GM23338 (cell line): ENCODE data around the gene GDAP2. TPM values are rescaled to one million over a fixed set of nuclear protein-coding genes. Genes with fewer than 3 reads are reported as not detected.

Source experiments
- ATAC-seq: fragments of 200-7000 bp; cut with Tn5 transposase; 3 replicates; pipeline ENCODE4 v1.9.1; 2020
- DNase-seq: peaks from one replicate; pipeline ENCODE4 v3.0.0-alpha.2; 2015; ENCODE audit warnings: low spot score
- H2AFZ ChIP-seq: fragments of 200-600 bp; sonication (generic); 2 replicates; pipeline ENCODE4 v1.8.0; 2016; ENCODE audit warnings: antibody characterized with exemption, mild to moderate bottlenecking, moderate library complexity
- H3F3A ChIP-seq: fragments of 200-600 bp; sonication (generic); replicated peaks from 2 replicates; pipeline ENCODE4 v1.8.0; 2017; ENCODE audit warnings: antibody characterized with exemption, mixed run types, low read depth
- H3K27ac ChIP-seq: fragments of 200-600 bp; sonication (generic); 2 replicates; pipeline ENCODE4 v1.6.1; 2016; ENCODE audit warnings: low read depth
- H3K27me3 ChIP-seq: fragments of 200-600 bp; sonication (generic); 2 replicates; pipeline ENCODE4 v1.8.0; 2016; ENCODE audit warnings: mild to moderate bottlenecking, mixed run types, moderate library complexity; ENCODE audit not compliant: insufficient read depth
- H3K36me3 ChIP-seq: fragments of 200-600 bp; sonication (generic); 2 replicates; pipeline ENCODE4 v1.8.0; 2016; ENCODE audit warnings: mild to moderate bottlenecking; ENCODE audit not compliant: insufficient read depth
- H3K4me1 ChIP-seq: fragments of 200-600 bp; sonication (generic); 2 replicates; pipeline ENCODE4 v1.8.0; 2016; ENCODE audit warnings: mild to moderate bottlenecking, moderate library complexity; ENCODE audit not compliant: insufficient read depth
- H3K4me2 ChIP-seq: fragments of 200-600 bp; sonication (generic); 2 replicates; pipeline ENCODE4 v1.7.1; 2017; ENCODE audit warnings: mixed run types
- H3K4me3 ChIP-seq: fragments of 200-600 bp; sonication (generic); 2 replicates; pipeline ENCODE4 v1.6.1; 2016; ENCODE audit warnings: mixed run types
- H3K79me2 ChIP-seq: fragments of 200-600 bp; sonication (generic); replicated peaks from 2 replicates; pipeline ENCODE4 v1.8.0; 2017; ENCODE audit warnings: mild to moderate bottlenecking; ENCODE audit not compliant: insufficient read depth
- H3K9me2 ChIP-seq: fragments of 200-600 bp; sonication (generic); 2 replicates; pipeline ENCODE4 v1.8.0; 2017; ENCODE audit not compliant: insufficient read depth
- H4K20me1 ChIP-seq: fragments of 200-600 bp; sonication (generic); replicated peaks from 2 replicates; pipeline ENCODE4 v1.8.0; 2017; ENCODE audit warnings: mild to moderate bottlenecking; ENCODE audit not compliant: insufficient read depth
- H3K27ac Mint-ChIP-seq: 2 replicates; pipeline ENCODE4 v1.8.0; 2020; ENCODE audit warnings: inconsistent platforms, mild to moderate bottlenecking, moderate library complexity, mixed read lengths
- H3K27me3 Mint-ChIP-seq: 3 replicates; pipeline ENCODE4 v1.8.0; 2022; ENCODE audit warnings: low read depth, mild to moderate bottlenecking, moderate library complexity, mixed read lengths, inconsistent platforms; ENCODE audit not compliant: insufficient read depth, poor library complexity
- H3K36me3 Mint-ChIP-seq: 3 replicates; pipeline ENCODE4 v1.8.0; 2021; ENCODE audit warnings: low read depth, mild to moderate bottlenecking, inconsistent platforms, moderate library complexity, mixed read lengths
- H3K4me1 Mint-ChIP-seq: 3 replicates; pipeline ENCODE4 v1.8.0; 2020; ENCODE audit warnings: mild to moderate bottlenecking, inconsistent platforms, mixed read lengths
- H3K4me3 Mint-ChIP-seq: 3 replicates; pipeline ENCODE4 v1.8.0; 2021; ENCODE audit warnings: moderate library complexity, mild to moderate bottlenecking, inconsistent platforms, mixed read lengths
- H3K9me3 Mint-ChIP-seq: 3 replicates; pipeline ENCODE4 v1.8.0; 2020; ENCODE audit warnings: moderate library complexity, mild to moderate bottlenecking, inconsistent platforms, mixed read lengths
- CREB1 ChIP-seq: fragments of 250-450 bp; sonication (Bioruptor Pico); IDR thresholded peaks from 2 replicates; pipeline ENCODE4 v1.5.0; 2020; ENCODE audit warnings: low read depth, mild to moderate bottlenecking, moderate library complexity
- CTCF ChIP-seq, 2 experiments: fragments of 200-600 bp in 1 of 2; sonication (generic) in 1 of 2; conservative IDR thresholded peaks; 2 replicates each; pipeline versions ENCODE4 v1.5.1 to v1.6.1; 2016 to 2017; ENCODE audit warnings: antibody characterized with exemption in 2 of 2, low read depth in 2 of 2, mild to moderate bottlenecking in 2 of 2, moderate library complexity in 1 of 2
- ETS1 ChIP-seq: IDR thresholded peaks from 2 replicates; pipeline ENCODE4 v1.6.1; 2016; ENCODE audit warnings: antibody characterized with exemption
- EZH2 ChIP-seq: fragments of 200-600 bp; sonication (generic); IDR thresholded peaks from one replicate; pipeline ENCODE4 v1.8.0; 2017; ENCODE audit warnings: antibody characterized with exemption, mild to moderate bottlenecking, low read depth; ENCODE audit not compliant: unreplicated experiment
- EZH2phosphoT487 ChIP-seq: fragments of 200-600 bp; sonication (generic); IDR thresholded peaks from one replicate; pipeline ENCODE4 v1.8.1; 2018; ENCODE audit warnings: antibody characterized with exemption; ENCODE audit not compliant: unreplicated experiment
- JUNB ChIP-seq: IDR thresholded peaks from one replicate; pipeline ENCODE4 v1.6.1; 2016; ENCODE audit warnings: antibody characterized with exemption; ENCODE audit not compliant: unreplicated experiment
- NANOG ChIP-seq: IDR thresholded peaks from 2 replicates; pipeline ENCODE4 v1.6.1; 2016; ENCODE audit warnings: antibody characterized with exemption, borderline replicate concordance
- POLR2AphosphoS5 ChIP-seq: IDR thresholded peaks from 2 replicates; pipeline ENCODE4 v1.6.1; 2016; ENCODE audit warnings: antibody characterized with exemption, low read depth
- REST ChIP-seq: IDR thresholded peaks from one replicate; pipeline ENCODE4 v1.6.1; 2018; ENCODE audit warnings: antibody characterized with exemption; ENCODE audit not compliant: unreplicated experiment
- STAT1 ChIP-seq: IDR thresholded peaks from one replicate; pipeline ENCODE4 v1.6.1; 2016; ENCODE audit warnings: antibody characterized with exemption; ENCODE audit not compliant: unreplicated experiment
- ZNF114 ChIP-seq: fragments of 250-450 bp; sonication (Bioruptor Pico); IDR thresholded peaks from 2 replicates; pipeline ENCODE4 v1.5.0; 2020; ENCODE audit warnings: mild to moderate bottlenecking, moderate library complexity
- ZNF331 ChIP-seq: fragments of 250-450 bp; sonication (Bioruptor Pico); IDR thresholded peaks from 2 replicates; pipeline ENCODE4 v1.5.0; 2020; ENCODE audit warnings: low read depth, mild to moderate bottlenecking, moderate library complexity
- polyA plus RNA-seq: library from polyadenylated mRNA; unstranded; fragments of >200 nt; fragmentation: Nextera tagmentation; extraction: Ambion mirVana; gene quantifications from 2 replicates; pipeline ENCODE4 v1.2.1, GENCODE V29; 2016
- total RNA-seq: library from RNA; depleted of rRNA; stranded (reverse); fragments of >200 nt; shearing (Covaris generic); gene quantifications from 2 replicates; pipeline ENCODE4 v1.2.3, GENCODE V29; 2014
- TF ChIP-seq, protein P1 (sequence below): fragments of 250-450 bp; sonication (Bioruptor Pico); IDR thresholded peaks from 2 replicates; pipeline ENCODE4 v1.5.0; 2020; ENCODE audit warnings: mild to moderate bottlenecking, moderate library complexity

The GDAP2 gene
- total and polyA plus RNA-seq, 2 experiments from 2014 or later, result 10.7 to 24.5 TPM

DNA sequence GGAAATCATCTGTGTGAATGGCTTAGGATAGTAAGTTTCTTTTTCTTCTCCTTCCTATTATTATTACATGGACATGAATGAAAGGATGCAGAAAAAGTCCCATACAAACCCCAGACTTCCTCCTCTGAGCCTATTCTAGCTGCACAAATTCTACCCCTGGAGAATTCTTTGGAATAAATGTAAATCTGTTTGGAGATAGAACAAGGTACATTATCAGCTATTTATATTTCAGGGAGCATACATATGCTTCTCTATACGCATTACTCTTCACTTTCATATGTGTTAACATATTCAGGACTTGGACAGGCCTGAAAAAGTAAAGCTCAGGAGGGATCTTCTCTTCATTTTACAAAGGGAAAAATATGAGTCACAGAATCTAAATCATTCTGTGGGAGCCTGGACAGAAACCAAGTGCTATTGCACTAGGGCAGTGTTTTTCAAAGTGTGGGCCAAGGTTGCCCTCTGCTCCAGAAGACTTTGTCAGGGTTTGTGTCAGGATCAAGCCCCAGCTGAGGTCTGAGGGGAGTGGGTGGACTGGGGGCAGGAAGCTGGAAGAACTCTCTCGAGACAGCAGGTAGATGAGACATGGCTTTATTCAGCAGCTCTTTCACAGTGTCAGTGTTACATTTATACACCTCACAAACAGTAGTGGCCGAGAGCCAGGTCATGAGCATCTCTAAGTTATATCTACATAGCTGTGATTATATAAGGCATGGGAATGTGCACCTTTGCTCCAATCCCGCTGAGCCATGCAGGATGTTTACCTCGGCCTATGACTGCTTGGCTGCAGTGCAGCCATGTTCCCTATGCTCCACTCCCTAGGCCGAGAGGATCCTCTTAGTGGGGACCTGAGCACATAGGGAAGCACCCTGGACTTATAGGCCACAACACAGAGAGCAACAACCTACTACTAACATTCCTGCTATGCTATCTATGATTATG lies 114.3 kb downstream of the GDAP2 start:
- no peaks in the 10 kb centered on the region for H3K36me3 Mint-ChIP-seq

More for the DNA sequence above, 114.3 kb downstream of the GDAP2 start:
- Mint-ChIP-seq H3K9me3 (no peaks in the 10 kb centered on the region), H3K27me3 (no peaks in the 10 kb centered on the region), H3K4me3 (no peak overlapping the region), H3K27ac (no peak overlapping the region), H3K4me1 (peaks cover 3% of the 10 kb centered on the region; the same call in 1 of the 3 replicates)
- Histone ChIP-seq H3K4me2 (no peak overlapping the region), H3K27me3 (no peaks in the 10 kb centered on the region), H4K20me1 (no peaks in the 10 kb centered on the region), H3K4me1 (no peaks in the 10 kb centered on the region), H3K9me2 (peaks cover 31% of the 10 kb centered on the region), H3K4me3 (no peak overlapping the region), H3K36me3 (no peaks in the 10 kb centered on the region), H3K79me2 (no peaks in the 10 kb centered on the region), H3F3A (no peaks in the 10 kb centered on the region), H3K27ac (no peak overlapping the region), H2AFZ (no peak overlapping the region)
- TF ChIP-seq, protein P1, sequence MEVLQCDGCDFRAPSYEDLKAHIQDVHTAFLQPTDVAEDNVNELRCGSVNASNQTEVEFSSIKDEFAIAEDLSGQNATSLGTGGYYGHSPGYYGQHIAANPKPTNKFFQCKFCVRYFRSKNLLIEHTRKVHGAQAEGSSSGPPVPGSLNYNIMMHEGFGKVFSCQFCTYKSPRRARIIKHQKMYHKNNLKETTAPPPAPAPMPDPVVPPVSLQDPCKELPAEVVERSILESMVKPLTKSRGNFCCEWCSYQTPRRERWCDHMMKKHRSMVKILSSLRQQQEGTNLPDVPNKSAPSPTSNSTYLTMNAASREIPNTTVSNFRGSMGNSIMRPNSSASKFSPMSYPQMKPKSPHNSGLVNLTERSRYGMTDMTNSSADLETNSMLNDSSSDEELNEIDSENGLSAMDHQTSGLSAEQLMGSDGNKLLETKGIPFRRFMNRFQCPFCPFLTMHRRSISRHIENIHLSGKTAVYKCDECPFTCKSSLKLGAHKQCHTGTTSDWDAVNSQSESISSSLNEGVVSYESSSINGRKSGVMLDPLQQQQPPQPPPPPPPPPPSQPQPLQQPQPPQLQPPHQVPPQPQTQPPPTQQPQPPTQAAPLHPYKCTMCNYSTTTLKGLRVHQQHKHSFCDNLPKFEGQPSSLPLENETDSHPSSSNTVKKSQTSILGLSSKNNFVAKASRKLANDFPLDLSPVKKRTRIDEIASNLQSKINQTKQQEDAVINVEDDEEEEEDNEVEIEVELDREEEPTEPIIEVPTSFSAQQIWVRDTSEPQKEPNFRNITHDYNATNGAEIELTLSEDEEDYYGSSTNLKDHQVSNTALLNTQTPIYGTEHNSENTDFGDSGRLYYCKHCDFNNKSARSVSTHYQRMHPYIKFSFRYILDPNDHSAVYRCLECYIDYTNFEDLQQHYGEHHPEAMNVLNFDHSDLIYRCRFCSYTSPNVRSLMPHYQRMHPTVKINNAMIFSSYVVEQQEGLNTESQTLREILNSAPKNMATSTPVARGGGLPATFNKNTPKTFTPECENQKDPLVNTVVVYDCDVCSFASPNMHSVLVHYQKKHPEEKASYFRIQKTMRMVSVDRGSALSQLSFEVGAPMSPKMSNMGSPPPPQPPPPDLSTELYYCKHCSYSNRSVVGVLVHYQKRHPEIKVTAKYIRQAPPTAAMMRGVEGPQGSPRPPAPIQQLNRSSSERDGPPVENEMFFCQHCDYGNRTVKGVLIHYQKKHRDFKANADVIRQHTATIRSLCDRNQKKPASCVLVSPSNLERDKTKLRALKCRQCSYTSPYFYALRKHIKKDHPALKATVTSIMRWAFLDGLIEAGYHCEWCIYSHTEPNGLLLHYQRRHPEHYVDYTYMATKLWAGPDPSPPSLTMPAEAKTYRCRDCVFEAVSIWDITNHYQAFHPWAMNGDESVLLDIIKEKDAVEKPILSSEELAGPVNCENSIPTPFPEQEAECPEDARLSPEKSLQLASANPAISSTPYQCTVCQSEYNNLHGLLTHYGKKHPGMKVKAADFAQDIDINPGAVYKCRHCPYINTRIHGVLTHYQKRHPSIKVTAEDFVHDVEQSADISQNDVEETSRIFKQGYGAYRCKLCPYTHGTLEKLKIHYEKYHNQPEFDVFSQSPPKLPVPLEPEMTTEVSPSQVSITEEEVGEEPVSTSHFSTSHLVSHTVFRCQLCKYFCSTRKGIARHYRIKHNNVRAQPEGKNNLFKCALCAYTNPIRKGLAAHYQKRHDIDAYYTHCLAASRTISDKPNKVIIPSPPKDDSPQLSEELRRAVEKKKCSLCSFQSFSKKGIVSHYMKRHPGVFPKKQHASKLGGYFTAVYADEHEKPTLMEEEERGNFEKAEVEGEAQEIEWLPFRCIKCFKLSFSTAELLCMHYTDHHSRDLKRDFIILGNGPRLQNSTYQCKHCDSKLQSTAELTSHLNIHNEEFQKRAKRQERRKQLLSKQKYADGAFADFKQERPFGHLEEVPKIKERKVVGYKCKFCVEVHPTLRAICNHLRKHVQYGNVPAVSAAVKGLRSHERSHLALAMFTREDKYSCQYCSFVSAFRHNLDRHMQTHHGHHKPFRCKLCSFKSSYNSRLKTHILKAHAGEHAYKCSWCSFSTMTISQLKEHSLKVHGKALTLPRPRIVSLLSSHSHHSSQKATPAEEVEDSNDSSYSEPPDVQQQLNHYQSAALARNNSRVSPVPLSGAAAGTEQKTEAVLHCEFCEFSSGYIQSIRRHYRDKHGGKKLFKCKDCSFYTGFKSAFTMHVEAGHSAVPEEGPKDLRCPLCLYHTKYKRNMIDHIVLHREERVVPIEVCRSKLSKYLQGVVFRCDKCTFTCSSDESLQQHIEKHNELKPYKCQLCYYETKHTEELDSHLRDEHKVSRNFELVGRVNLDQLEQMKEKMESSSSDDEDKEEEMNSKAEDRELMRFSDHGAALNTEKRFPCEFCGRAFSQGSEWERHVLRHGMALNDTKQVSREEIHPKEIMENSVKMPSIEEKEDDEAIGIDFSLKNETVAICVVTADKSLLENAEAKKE (CRISPR knock-in tag), result no peak
- TF ChIP-seq POLR2AphosphoS5 (no peak), REST (no peak), ZNF331 (CRISPR knock-in tag) (no peak), STAT1 (no peak), NANOG (no peak), ZNF114 (no peak), CREB1 (CRISPR knock-in tag) (no peak), ETS1 (no peak), EZH2phosphoT487 (no peak), JUNB (no peak), CTCF (conservative IDR thresholded peaks at IDR 0.05; ENCODE audit: low read depth in 2 of 2) (no peak), EZH2 (no peak)
- no peak for DNase-seq
- ATAC-seq, result no peak
